HCT116 (cell line): ENCODE measurements around the gene IQCC. TPM values are rescaled to one million over a fixed set of nuclear protein-coding genes. Genes with fewer than 3 reads are reported as not detected.

Experiments
- ATAC-seq: fragments of 200-7000 bp; cut with Tn5 transposase; 2 replicates; pipeline ENCODE4 v1.9.1; 2020; ENCODE audit warnings: mild to moderate bottlenecking, moderate library complexity
- BruUV-seq: library from RNA; stranded (reverse); fragments of 400-500 nt; replicated peaks from 2 replicates; lab custom pipeline; 2021; lab: Mats Ljungman, UMichigan
- CTCF ChIA-PET: fragments of 300-600 bp; sonication (Branson Sonifier 250); formaldehyde crosslinking; loops from one replicate; lab custom pipeline; 2021; ENCODE audit warnings: antibody characterized with exemption; lab: Charles Lee
- POLR2A ChIA-PET: fragments of 300-600, 350-600 bp; sonication (Branson Sonifier 250); formaldehyde crosslinking; loops from one replicate; lab custom pipeline; 2021; ENCODE audit warnings: antibody characterized with exemption; lab: Charles Lee
- RAD21 ChIA-PET, 2 experiments: fragments of 300-600 bp; sonication (Branson Sonifier 250); formaldehyde crosslinking; loops; one replicate each; lab custom pipeline; 2023; ENCODE audit warnings: low total read pairs in 2 of 2; ENCODE audit not compliant: uncharacterized antibody in 2 of 2, unreplicated experiment in 2 of 2, low non-redundant PET in 1 of 2; lab: Charles Lee
- DNase-seq: peaks from one replicate; pipeline ENCODE4 v3.0.0-alpha.2; 2010; ENCODE audit warnings: low read depth, low spot score
- H2AFZ ChIP-seq: fragments of 200-600 bp; shearing (Covaris generic), sonication (generic); 2 replicates; pipeline ENCODE4 v1.6.1; 2017; ENCODE audit warnings: low read depth, mixed run types, mixed read lengths, antibody characterized with exemption, low read length; ENCODE audit not compliant: poor library complexity, severe bottlenecking
- H3K27ac ChIP-seq: 2 replicates; pipeline ENCODE4 v1.5.1; 2012; ENCODE audit warnings: low read depth, low read length
- H3K27me3 ChIP-seq: fragments of 200-600 bp; sonication (generic); 2 replicates; pipeline ENCODE4 v1.6.1; 2016; ENCODE audit warnings: mixed run types, low read length, mixed read lengths; ENCODE audit not compliant: insufficient read depth
- H3K36me3 ChIP-seq, 2 experiments: fragments of 200-500 bp in 1 of 2; fragments of 200-600 bp in 1 of 2; sonication (Bioruptor generic) in 1 of 2; sonication (generic) in 1 of 2; 2 replicates each; pipeline versions ENCODE4 v1.5.1 to v1.6.1; 2014 to 2016; ENCODE audit warnings: low read length in 2 of 2, inconsistent platforms in 1 of 2, mixed read lengths in 1 of 2, mixed run types in 1 of 2; ENCODE audit not compliant: insufficient read depth in 2 of 2, control insufficient read depth in 1 of 2
- H3K4me1 ChIP-seq, 2 experiments: fragments of 200-600 bp in 1 of 2; sonication (generic) in 1 of 2; 2 replicates each; pipeline versions ENCODE4 v1.5.1 to v1.6.1; 2012 to 2017; ENCODE audit warnings: low read length in 2 of 2, inconsistent platforms in 1 of 2, mild to moderate bottlenecking in 1 of 2, mixed read lengths in 1 of 2, mixed run types in 1 of 2, moderate library complexity in 1 of 2; ENCODE audit not compliant: insufficient read depth in 2 of 2, control insufficient read depth in 1 of 2
- H3K4me2 ChIP-seq: fragments of 200-600 bp; sonication (generic); 2 replicates; pipeline ENCODE4 v1.6.1; 2017; ENCODE audit warnings: mixed run types, low read length, mixed read lengths
- H3K4me3 ChIP-seq, 2 experiments: fragments of 200-600 bp in 1 of 2; sonication (generic) in 1 of 2; replicated peaks in 1 of 2; 2 replicates each; pipeline ENCODE4 v1.5.1; 2011 to 2016; ENCODE audit warnings: low read length in 2 of 2, control low read depth in 1 of 2, low read depth in 1 of 2, mild to moderate bottlenecking in 1 of 2, mixed read lengths in 1 of 2, mixed run types in 1 of 2
- H3K79me2 ChIP-seq: fragments of 200-600 bp; sonication (generic); 2 replicates; pipeline ENCODE4 v1.6.1; 2017; ENCODE audit warnings: mild to moderate bottlenecking, mixed run types, low read length, moderate library complexity, mixed read lengths; ENCODE audit not compliant: insufficient read depth
- H3K9ac ChIP-seq: fragments of 200-600 bp; sonication (generic); 2 replicates; pipeline ENCODE4 v1.6.1; 2016; ENCODE audit warnings: low read length, mixed read lengths
- H3K9me2 ChIP-seq: fragments of 200-600 bp; sonication (generic), shearing (Covaris generic); 2 replicates; pipeline ENCODE4 v1.6.1; 2017; ENCODE audit warnings: mixed run types, mild to moderate bottlenecking, moderate library complexity; ENCODE audit not compliant: insufficient read depth
- H3K9me3 ChIP-seq, 2 experiments: fragments of 200-500 bp in 1 of 2; fragments of 200-600 bp in 1 of 2; sonication (Bioruptor generic) in 1 of 2; sonication (generic) in 1 of 2; 2 replicates each; pipeline ENCODE4 v1.6.1; 2014 to 2017; ENCODE audit warnings: low read length in 2 of 2, mixed read lengths in 2 of 2, inconsistent platforms in 1 of 2, low read depth in 1 of 2, mild to moderate bottlenecking in 1 of 2, mixed run types in 1 of 2, moderate library complexity in 1 of 2; ENCODE audit not compliant: control insufficient read depth in 1 of 2, insufficient read depth in 1 of 2
- H4K20me1 ChIP-seq: fragments of 200-600 bp; sonication (generic), shearing (Covaris generic); 2 replicates; pipeline ENCODE4 v1.6.1; 2017; ENCODE audit warnings: mixed run types, mild to moderate bottlenecking, moderate library complexity; ENCODE audit not compliant: insufficient read depth
- CBX3 ChIP-seq: IDR thresholded peaks from 2 replicates; pipeline ENCODE4 v1.6.1; 2012; ENCODE audit warnings: low read depth
- CEBPB ChIP-seq: IDR thresholded peaks from 2 replicates; pipeline ENCODE4 v1.6.1; 2012; ENCODE audit warnings: low read depth
- EGR1 ChIP-seq: IDR thresholded peaks from 2 replicates; pipeline ENCODE4 v1.6.1; 2012; ENCODE audit warnings: low read depth
- JUND ChIP-seq: IDR thresholded peaks from 2 replicates; pipeline ENCODE4 v1.6.1; 2012
- TCF7L2 ChIP-seq: IDR thresholded peaks from 2 replicates; pipeline ENCODE4 v1.7.0; 2011; ENCODE audit warnings: borderline replicate concordance, inconsistent platforms; ENCODE audit not compliant: insufficient read depth, insufficient read length; ENCODE audit errors: extremely low read depth
- ZBTB33 ChIP-seq: IDR thresholded peaks from 2 replicates; pipeline ENCODE4 v1.6.1; 2011; ENCODE audit warnings: mild to moderate bottlenecking, low read length, moderate library complexity; ENCODE audit not compliant: insufficient replicate concordance; ENCODE audit errors: extremely low read depth
- intact Hi-C: fragments of 100-400 bp; cut with micrococcal nuclease; formaldehyde crosslinking; loops from 2 replicates; pipeline ENCODE4 v1.10.0; 2022
- total RNA-seq: library from RNA; stranded (reverse); gene quantifications from one replicate; pipeline ENCODE4 v1.2.1, GENCODE V29; 2021; ENCODE audit not compliant: unreplicated experiment

IQCC gene
- total RNA-seq, 1 experiment from 2014 or later = 4.7 TPM

DNA sequence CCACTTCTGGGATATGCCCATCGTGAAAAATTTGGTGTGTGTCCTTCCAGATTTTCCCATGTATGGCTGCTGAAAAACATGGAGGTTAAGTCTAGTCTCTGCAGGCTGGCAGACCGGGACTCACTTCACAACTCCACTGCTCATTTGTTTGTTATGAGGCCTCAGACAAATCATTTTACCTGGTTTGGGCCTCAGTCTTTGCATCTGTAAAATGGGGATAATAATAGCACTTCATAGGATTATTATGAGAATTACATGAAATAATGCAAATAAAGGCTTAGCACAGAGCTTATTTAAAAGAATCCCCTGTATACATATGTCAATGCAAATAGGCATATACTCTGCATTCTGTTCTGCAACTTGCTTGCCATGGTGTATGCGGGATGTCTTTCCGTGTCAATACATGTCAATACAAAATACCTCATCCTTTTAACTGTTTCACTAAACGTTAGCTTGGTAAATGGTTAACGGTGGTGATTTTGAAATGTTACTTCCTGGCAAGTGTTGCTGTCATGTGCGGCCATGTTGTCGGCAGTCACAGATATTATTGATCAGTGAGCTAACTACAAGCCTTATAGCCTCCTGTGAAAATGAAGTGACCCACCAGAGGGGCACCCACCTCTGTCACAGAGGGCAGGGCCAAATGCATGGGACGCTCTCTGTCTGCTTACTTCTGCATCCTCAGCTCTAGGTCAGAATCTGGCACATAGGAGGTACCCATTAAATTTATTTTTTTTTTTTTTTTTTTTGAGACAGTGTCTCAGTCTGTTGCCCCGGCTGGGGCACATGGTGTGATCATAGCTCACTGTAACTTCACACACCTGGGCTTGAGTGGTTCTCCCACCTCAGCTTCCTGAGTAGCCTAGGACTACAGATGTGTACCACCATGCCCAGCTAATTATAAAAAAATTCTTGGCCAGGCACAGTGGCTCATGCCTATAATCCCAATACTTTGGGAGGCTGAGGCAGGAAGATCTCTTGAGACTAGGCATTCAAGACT, 49.9 kb downstream of the IQCC start:
- ATAC-seq (no peak), DNase-seq (no peak)
- Histone ChIP-seq H3K9ac (no peak overlapping the region), H3K9me3 (no peaks in the 10 kb centered on the region), H3K36me3 (no peaks in the 10 kb centered on the region), H3K9me2 (no peaks in the 10 kb centered on the region), H3K27ac (no peak overlapping the region), H3K4me3 (no peak overlapping the region), H3K79me2 (no peaks in the 10 kb centered on the region), H4K20me1 (no peaks in the 10 kb centered on the region), H3K27me3 (no peaks in the 10 kb centered on the region), H2AFZ (no peak overlapping the region), H3K4me1 (no peaks in the 10 kb centered on the region), H3K4me2 (no peak overlapping the region)
- intact Hi-C loops = no loop called here
- ChIA-PET RAD21 (no interaction called here), POLR2A (no interaction called here), CTCF (interaction anchor here (0.7 kb wide), 1 partner anchor 493 kb away, joined by 3 read pairs; no protein-coding TSS in a partner anchor)
- BruUV-seq = no TSS peak
- TF ChIP-seq TCF7L2 (no peak), CEBPB (no peak), EGR1 (no peak), CBX3 (no peak), ZBTB33 (no peak), JUND (no peak)
